Measurements from ENCODE around the gene SORCS2. TPM values are rescaled to one million over a fixed set of nuclear protein-coding genes. Genes with fewer than 3 reads are reported as not detected.

The SORCS2 gene
- total RNA-seq, 1 experiment from 2014 or later: 0.06 TPM

- intact Hi-C loops (cut with micrococcal nuclease; ENCODE audit: unreplicated experiment): no loop called here
- H3K9me3 ChIP-seq (ENCODE audit: low read depth, low read length, poor library complexity, severe bottlenecking): no peaks in the 10 kb centered on the region
- H3K4me1 ChIP-seq (ENCODE audit: insufficient read depth, low read length, poor library complexity, severe bottlenecking): no peaks in the 10 kb centered on the region
- TF ChIP-seq CTCF (conservative IDR thresholded peaks at IDR 0.05; ENCODE audit: low read depth, low read length): no peak
- no peak for TF ChIP-seq EZH2 (IDR thresholded peaks at IDR 0.05; ENCODE audit: borderline replicate concordance, low read depth, low read length, poor library complexity, severe bottlenecking)
- no peaks in the 10 kb centered on the region for H3K27me3 ChIP-seq (replicated peaks; ENCODE audit: insufficient read depth, low read depth, low read length, poor library complexity)
- H3K4me3 ChIP-seq (ENCODE audit: low read depth, low read length, poor library complexity, severe bottlenecking): no peak overlapping the region
- ChIA-PET POLR2A (ENCODE audit: low non-redundant PET) (no interaction called here), CTCF (no interaction called here)
- H3K27ac ChIP-seq (ENCODE audit: low read depth, low read length, poor library complexity, severe bottlenecking): no peak overlapping the region
- no peaks in the 10 kb centered on the region for H3K36me3 ChIP-seq (ENCODE audit: insufficient read depth, low read length, poor library complexity, severe bottlenecking)
- no TSS peak for BruUV-seq (replicated peaks)
- DNase-seq (ENCODE audit: low spot score): no peak
These were observed 12.5 kb downstream of the SORCS2 start for GRCh38 chr4:7204656-7205387.

GRCh38 chr4:7206385-7206784, 14.0 kb downstream of the SORCS2 start:
- POLR2A ChIA-PET (ENCODE audit: low non-redundant PET): no interaction called here
- CTCF ChIA-PET: interaction anchor here (1.0 kb wide), 1 partner anchor 129 kb away, joined by 4 read pairs; no protein-coding TSS in a partner anchor
- intact Hi-C loops (cut with micrococcal nuclease; ENCODE audit: unreplicated experiment): no loop called here
- no TSS peak for BruUV-seq (replicated peaks)
- H3K4me3 ChIP-seq (ENCODE audit: low read depth, low read length, poor library complexity, severe bottlenecking): no peak overlapping the region
- H3K27ac ChIP-seq (ENCODE audit: low read depth, low read length, poor library complexity, severe bottlenecking): no peak overlapping the region
- no peak for TF ChIP-seq CTCF (conservative IDR thresholded peaks at IDR 0.05; ENCODE audit: low read depth, low read length)
- TF ChIP-seq EZH2 (IDR thresholded peaks at IDR 0.05; ENCODE audit: borderline replicate concordance, low read depth, low read length, poor library complexity, severe bottlenecking): no peak
- H3K9me3 ChIP-seq (ENCODE audit: low read depth, low read length, poor library complexity, severe bottlenecking): no peaks in the 10 kb centered on the region
- peak; percentile 21 for DNase-seq (ENCODE audit: low spot score)
- no peaks in the 10 kb centered on the region for H3K36me3 ChIP-seq (ENCODE audit: insufficient read depth, low read length, poor library complexity, severe bottlenecking)
- H3K4me1 ChIP-seq (ENCODE audit: insufficient read depth, low read length, poor library complexity, severe bottlenecking): no peaks in the 10 kb centered on the region
- no peaks in the 10 kb centered on the region for H3K27me3 ChIP-seq (replicated peaks; ENCODE audit: insufficient read depth, low read depth, low read length, poor library complexity)

- BruUV-seq (replicated peaks): no TSS peak
- peak; percentile 28 for DNase-seq (ENCODE audit: low spot score)
- intact Hi-C loops (cut with micrococcal nuclease; ENCODE audit: unreplicated experiment): no loop called here
- Histone ChIP-seq H3K36me3 (ENCODE audit: insufficient read depth, low read length, poor library complexity, severe bottlenecking) (no peaks in the 10 kb centered on the region), H3K9me3 (ENCODE audit: low read depth, low read length, poor library complexity, severe bottlenecking) (no peaks in the 10 kb centered on the region), H3K27ac (ENCODE audit: low read depth, low read length, poor library complexity, severe bottlenecking) (no peak overlapping the region), H3K4me1 (ENCODE audit: insufficient read depth, low read length, poor library complexity, severe bottlenecking) (no peaks in the 10 kb centered on the region), H3K27me3 (replicated peaks; ENCODE audit: insufficient read depth, low read depth, low read length, poor library complexity) (no peaks in the 10 kb centered on the region), H3K4me3 (ENCODE audit: low read depth, low read length, poor library complexity, severe bottlenecking) (no peak overlapping the region)
- ChIA-PET POLR2A (ENCODE audit: low non-redundant PET) (no interaction called here), CTCF (no interaction called here)
- TF ChIP-seq CTCF (conservative IDR thresholded peaks at IDR 0.05; ENCODE audit: low read depth, low read length) (no peak), EZH2 (IDR thresholded peaks at IDR 0.05; ENCODE audit: borderline replicate concordance, low read depth, low read length, poor library complexity, severe bottlenecking) (no peak)
These were observed 14.7 kb downstream of the SORCS2 start for GRCh38 chr4:7206911-7207567.

All from A673 (cell line).